ENCODE results near the gene OR2AE1.

DNA sequence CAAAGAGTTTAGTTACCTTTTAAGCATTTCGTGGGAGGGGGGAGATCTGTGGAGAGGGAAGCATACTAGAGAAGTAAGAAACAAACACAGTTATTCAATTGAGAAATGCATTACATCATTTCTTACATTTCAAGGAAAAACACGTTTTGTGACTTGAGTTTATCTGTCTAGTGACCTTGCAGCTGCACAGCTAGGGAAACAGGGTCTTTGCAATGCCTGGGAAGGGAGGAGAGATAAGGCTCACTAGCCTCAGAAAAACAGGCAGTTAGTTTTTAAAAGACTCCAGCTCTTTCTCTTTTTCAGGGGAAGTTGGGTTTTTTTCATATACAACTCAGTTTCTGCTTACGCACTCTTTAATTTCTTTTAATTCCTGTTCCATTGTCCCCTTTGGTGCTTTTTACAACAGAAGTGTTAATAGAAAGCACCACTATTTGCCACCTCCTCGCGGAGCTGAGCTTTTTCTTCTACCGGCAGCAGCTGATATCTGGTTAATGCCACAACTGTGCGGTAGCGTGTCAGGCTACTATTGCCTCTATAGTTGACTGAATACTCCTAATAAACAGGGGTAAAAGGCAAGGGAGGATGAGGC is 43.5 kb downstream of the OR2AE1 start:
- TF ChIP-seq, protein P1, sequence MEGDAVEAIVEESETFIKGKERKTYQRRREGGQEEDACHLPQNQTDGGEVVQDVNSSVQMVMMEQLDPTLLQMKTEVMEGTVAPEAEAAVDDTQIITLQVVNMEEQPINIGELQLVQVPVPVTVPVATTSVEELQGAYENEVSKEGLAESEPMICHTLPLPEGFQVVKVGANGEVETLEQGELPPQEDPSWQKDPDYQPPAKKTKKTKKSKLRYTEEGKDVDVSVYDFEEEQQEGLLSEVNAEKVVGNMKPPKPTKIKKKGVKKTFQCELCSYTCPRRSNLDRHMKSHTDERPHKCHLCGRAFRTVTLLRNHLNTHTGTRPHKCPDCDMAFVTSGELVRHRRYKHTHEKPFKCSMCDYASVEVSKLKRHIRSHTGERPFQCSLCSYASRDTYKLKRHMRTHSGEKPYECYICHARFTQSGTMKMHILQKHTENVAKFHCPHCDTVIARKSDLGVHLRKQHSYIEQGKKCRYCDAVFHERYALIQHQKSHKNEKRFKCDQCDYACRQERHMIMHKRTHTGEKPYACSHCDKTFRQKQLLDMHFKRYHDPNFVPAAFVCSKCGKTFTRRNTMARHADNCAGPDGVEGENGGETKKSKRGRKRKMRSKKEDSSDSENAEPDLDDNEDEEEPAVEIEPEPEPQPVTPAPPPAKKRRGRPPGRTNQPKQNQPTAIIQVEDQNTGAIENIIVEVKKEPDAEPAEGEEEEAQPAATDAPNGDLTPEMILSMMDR (IDR thresholded peaks at IDR 0.05): no peak
- TF ChIP-seq POLR2AphosphoS5 (IDR thresholded peaks at IDR 0.05): no peak
